Measurements from ENCODE around the gene NUMA1. TPM values are rescaled to one million over a fixed set of nuclear protein-coding genes. Genes with fewer than 3 reads are reported as not detected.

NUMA1 gene
- 114 and 117 TPM in 2 replicates for total RNA-seq

GRCh38 chr11:72080326-72081183 lies at the start of gene NUMA1, which contains the start of gene LRRC51:
Gene NUMA1 (minus strand): TSS chr11:72080542. CDS start chr11:72035943, 44,599 bp downstream.
Gene LRRC51 (plus strand): TSS chr11:72080850. CDS start chr11:72089084, 8,234 bp downstream.

GRCh38 chr11:72112143-72112977 lies 32.0 kb upstream of the NUMA1 start, which contains the start of gene ANAPC15:
Gene ANAPC15 (minus strand): TSS chr11:72112695. CDS start chr11:72111276, 1,419 bp downstream.

GRCh38 chr11:72105888-72106287 lies 25.5 kb upstream of the NUMA1 start, which contains the start of gene TOMT:
Gene TOMT (plus strand): TSS chr11:72105924. CDS start chr11:72105952, 28 bp downstream.

GRCh38 chr11:72102946-72103753 lies 22.8 kb upstream of the NUMA1 start, which contains the start of gene LAMTOR1:
Gene LAMTOR1 (minus strand): TSS chr11:72103297. CDS start chr11:72103224, 73 bp downstream.

GRCh38 chr11:71998649-71999310 lies 81.6 kb downstream of the NUMA1 start, which contains the start of gene IL18BP:
Gene IL18BP (plus strand): TSS chr11:71998909. CDS start chr11:71999985, 1,076 bp downstream.

Other genes starting within 250 kb of the NUMA1 start
- not detected in 2 replicates for gene DEFB108B, start 247.3 kb downstream of the NUMA1 start, total RNA-seq
- gene DEFB131B, start 202.1 kb downstream of the NUMA1 start, total RNA-seq: not detected in 2 replicates
- gene XNDC1N, start 151.9 kb downstream of the NUMA1 start, total RNA-seq: 2.6 and 9.4 TPM in 2 replicates
- 94.4 and 97.8 TPM in 2 replicates for gene RNF121, start 151.5 kb downstream of the NUMA1 start, total RNA-seq
- gene IL18BP, start 81.6 kb downstream of the NUMA1 start, total RNA-seq: 7.0 and 9.1 TPM in 2 replicates
- gene LRRC51, start 308 bp upstream of the NUMA1 start, total RNA-seq: 3.2 and 4.2 TPM in 2 replicates
- gene LAMTOR1, start 22.8 kb upstream of the NUMA1 start, total RNA-seq: 92.9 and 119 TPM in 2 replicates
- gene TOMT, start 25.4 kb upstream of the NUMA1 start, total RNA-seq: not detected in 2 replicates
- gene ANAPC15, start 32.2 kb upstream of the NUMA1 start, total RNA-seq: 22.8 and 26.6 TPM in 2 replicates
- gene FOLR3, start 55.2 kb upstream of the NUMA1 start, total RNA-seq: not detected in 2 replicates
- gene FOLR1, start 111.6 kb upstream of the NUMA1 start, total RNA-seq: not detected in 2 replicates
- gene FOLR2, start 136.3 kb upstream of the NUMA1 start, total RNA-seq: not detected in 2 replicates
- gene INPPL1, start 144.2 kb upstream of the NUMA1 start, total RNA-seq: 34.0 and 40.0 TPM in 2 replicates
- not detected in 2 replicates for gene PHOX2A, start 163.6 kb upstream of the NUMA1 start, total RNA-seq

Data from epithelial cell of umbilical artery (primary cell).